Sigmoid colon (tissue), 7 donors: ENCODE measurements around the gene LMAN2L. TPM values are rescaled to one million over a fixed set of nuclear protein-coding genes. Genes with fewer than 3 reads are reported as not detected.

Experiments used
- DNase-seq: peaks from one replicate; pipeline ENCODE4 v3.0.0-alpha.2; 2019
- H3K27ac ChIP-seq, 4 donors: fragments of 200-600 bp; sonication (generic); one replicate each; pipeline ENCODE4 v1.5.1; 2016 to 2019; ENCODE audit warnings: mild to moderate bottlenecking in 1 of 4
- H3K27me3 ChIP-seq, 3 donors: fragments of 200-600 bp; sonication (generic); one replicate each; pipeline ENCODE4 v1.5.1; 2019; ENCODE audit warnings: mild to moderate bottlenecking in 1 of 3
- H3K36me3 ChIP-seq, 4 donors: fragments of 200-600 bp; sonication (generic); one replicate each; pipeline ENCODE4 v1.5.1; 2016 to 2019
- H3K4me1 ChIP-seq, 4 donors: fragments of 200-600 bp; sonication (generic); one replicate each; pipeline ENCODE4 v1.5.1; 2017 to 2019
- H3K4me3 ChIP-seq, 4 donors: fragments of 200-600 bp; sonication (generic); one replicate each; pipeline ENCODE4 v1.5.1; 2017 to 2019; ENCODE audit warnings: mild to moderate bottlenecking in 2 of 4, moderate library complexity in 1 of 4
- H3K9me3 ChIP-seq, 4 donors: fragments of 200-600 bp in 3 of 4; sonication (generic) in 3 of 4; one replicate each; pipeline versions ENCODE4 v1.5.1 to v1.6.1; 2013 to 2019
- EP300 ChIP-seq, 4 donors: sonication (generic); formaldehyde crosslinking; IDR thresholded peaks; one replicate each; pipeline ENCODE4 v1.6.1; 2017; ENCODE audit warnings: antibody characterized with exemption in 4 of 4
- POLR2A ChIP-seq, 2 donors: fragments of 450-650 bp; IDR thresholded peaks; one replicate each; pipeline ENCODE4 v1.6.1; 2016; ENCODE audit warnings: antibody characterized with exemption in 2 of 2, mild to moderate bottlenecking in 2 of 2, moderate library complexity in 2 of 2
- POLR2AphosphoS5 ChIP-seq, 4 donors: sonication (generic); formaldehyde crosslinking; IDR thresholded peaks; one replicate each; pipeline ENCODE4 v1.6.1; 2017; ENCODE audit warnings: antibody characterized with exemption in 4 of 4
- WGBS, 2 donors: extraction: QIAGEN DNeasy Blood & Tissue Kit; methylation state at CpG; one replicate each; pipeline ENCODE4 v1.1.7; 2013; 5-methylcytosine and 5-hydroxymethylcytosine counted together
- intact Hi-C: fragments of 100-400 bp; cut with DNase I; formaldehyde crosslinking; loops from one replicate; pipeline ENCODE4 v1.15.1; 2023
- polyA plus RNA-seq, 3 donors: library from polyadenylated mRNA; stranded (reverse); fragments of 200-250 nt; gene quantifications; one replicate each; pipeline ENCODE4 v1.2.3, GENCODE V29; 2013
- total RNA-seq, 4 donors: library from RNA; depleted of rRNA; stranded (reverse); fragments of >200 nt; gene quantifications; one replicate each; pipeline ENCODE4 v1.1.0, GENCODE V29; 2016
- TF ChIP-seq, protein P1 (sequence below), 4 experiments: fragments of 450-650 bp in 3 of 4; fragments of 200-600 bp in 1 of 4; IDR thresholded peaks; one replicate each; pipeline ENCODE4 v1.5.1; 2016 to 2019; ENCODE audit warnings: antibody characterized with exemption in 4 of 4, mild to moderate bottlenecking in 3 of 4, moderate library complexity in 2 of 4
- donor health status: healthy with polysubstance abuse.
- donor health status: Bipolar disorder and iron deficiency.
- donor health status: healthy.

The LMAN2L gene
- total and polyA plus RNA-seq, 7 donors = 3.6 to 23.2 (median 14.0) TPM

DNA sequence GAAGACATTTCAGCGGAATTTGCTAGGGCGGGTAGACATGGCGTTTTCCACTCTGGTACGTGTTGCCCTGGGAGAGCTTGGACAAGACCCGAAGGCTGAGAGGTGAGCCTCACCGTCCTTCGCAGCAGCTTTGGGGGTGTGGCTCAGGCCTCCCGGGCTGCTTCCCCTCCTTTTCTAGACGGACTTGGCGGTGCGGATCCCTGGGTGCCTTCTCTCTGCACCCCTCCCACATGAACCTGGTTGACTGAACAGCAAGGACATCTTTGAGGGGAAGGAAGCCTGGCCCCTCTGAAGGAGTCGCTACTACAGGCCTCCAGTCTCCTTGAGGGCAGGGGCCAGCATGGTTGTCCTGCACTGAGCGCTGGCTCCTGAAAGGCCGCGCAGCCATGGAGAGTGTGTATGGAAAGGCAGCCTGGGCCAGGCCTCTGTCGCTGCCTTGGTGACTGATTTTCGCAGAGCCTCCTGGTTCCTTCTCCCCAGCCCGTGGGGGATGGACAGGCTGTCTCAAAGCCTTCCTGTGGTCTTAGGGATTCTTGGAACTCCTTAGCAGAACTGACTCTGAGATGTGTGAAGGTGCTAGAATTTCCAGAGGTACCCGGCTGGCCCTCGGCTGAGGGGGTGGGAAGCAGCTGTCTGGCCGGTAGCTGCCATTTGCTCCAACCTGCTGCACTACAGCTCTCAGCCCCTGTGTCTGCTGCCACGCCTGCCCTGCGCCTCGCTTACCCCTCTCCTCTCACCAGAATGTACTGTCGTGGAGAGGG, 30.8 kb upstream of the LMAN2L start:
- WGBS, 2 donors = 70 to 84% methylated on average over 25 of the region's 25 CpGs
- intact Hi-C loops = no loop called here
- peak overlapping the region in 3 of 4 donors; percentile 21 to 62 (median 53) for H3K27ac ChIP-seq
- H3K4me3 ChIP-seq = no peak overlapping the region
- no peaks in the 10 kb centered on the region for H3K27me3 ChIP-seq
- H3K4me1 ChIP-seq = peaks cover 0 to 35% (median 15%) of the 10 kb centered on the region in 4 donors
- no peaks in the 10 kb centered on the region for H3K36me3 ChIP-seq
- TF ChIP-seq POLR2AphosphoS5 (IDR thresholded peaks at IDR 0.05) (no peak), EP300 (IDR thresholded peaks at IDR 0.05) (no peak)
- no peaks in the 10 kb centered on the region for H3K9me3 ChIP-seq
- no peak for DNase-seq

DNA sequence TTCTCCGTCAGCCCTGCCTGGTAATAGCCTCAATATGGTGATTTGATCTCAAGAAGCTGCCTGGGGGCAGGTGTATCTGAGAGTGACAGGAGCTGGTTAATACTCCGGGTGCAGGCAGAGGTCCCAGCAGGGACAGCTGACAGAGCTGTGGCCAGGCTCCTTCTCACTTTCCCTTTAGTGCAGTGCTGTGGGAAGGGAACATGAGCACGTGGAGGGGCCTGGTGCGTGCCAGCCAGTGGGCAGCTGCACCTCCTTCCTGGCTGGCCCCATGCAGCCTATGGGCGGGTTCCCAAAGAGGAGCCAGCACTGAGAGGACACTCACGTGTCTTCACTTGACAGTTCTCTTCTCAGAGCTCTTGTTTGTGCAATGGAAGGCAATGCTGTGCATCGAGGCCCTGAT, 29.9 kb upstream of the LMAN2L start:
- intact Hi-C loops = loop anchor here (10.0 kb wide), 1 partner anchor 325 kb away; the partner anchor contains the start of gene FAHD2B
- peaks cover 0 to 29% (median 18%) of the 10 kb centered on the region in 4 donors for H3K4me1 ChIP-seq
- no peak overlapping the region for H3K4me3 ChIP-seq
- no peaks in the 10 kb centered on the region for H3K9me3 ChIP-seq
- 25 to 59% methylated on average over 7 of the region's 7 CpGs for WGBS, 2 donors
- TF ChIP-seq POLR2AphosphoS5 (IDR thresholded peaks at IDR 0.05) = peak in 1 of 4 donors; percentile 17
- TF ChIP-seq, protein P1, sequence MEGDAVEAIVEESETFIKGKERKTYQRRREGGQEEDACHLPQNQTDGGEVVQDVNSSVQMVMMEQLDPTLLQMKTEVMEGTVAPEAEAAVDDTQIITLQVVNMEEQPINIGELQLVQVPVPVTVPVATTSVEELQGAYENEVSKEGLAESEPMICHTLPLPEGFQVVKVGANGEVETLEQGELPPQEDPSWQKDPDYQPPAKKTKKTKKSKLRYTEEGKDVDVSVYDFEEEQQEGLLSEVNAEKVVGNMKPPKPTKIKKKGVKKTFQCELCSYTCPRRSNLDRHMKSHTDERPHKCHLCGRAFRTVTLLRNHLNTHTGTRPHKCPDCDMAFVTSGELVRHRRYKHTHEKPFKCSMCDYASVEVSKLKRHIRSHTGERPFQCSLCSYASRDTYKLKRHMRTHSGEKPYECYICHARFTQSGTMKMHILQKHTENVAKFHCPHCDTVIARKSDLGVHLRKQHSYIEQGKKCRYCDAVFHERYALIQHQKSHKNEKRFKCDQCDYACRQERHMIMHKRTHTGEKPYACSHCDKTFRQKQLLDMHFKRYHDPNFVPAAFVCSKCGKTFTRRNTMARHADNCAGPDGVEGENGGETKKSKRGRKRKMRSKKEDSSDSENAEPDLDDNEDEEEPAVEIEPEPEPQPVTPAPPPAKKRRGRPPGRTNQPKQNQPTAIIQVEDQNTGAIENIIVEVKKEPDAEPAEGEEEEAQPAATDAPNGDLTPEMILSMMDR (IDR thresholded peaks at IDR 0.05) = no peak
- DNase-seq = peak; percentile 89
- no peaks in the 10 kb centered on the region for H3K27me3 ChIP-seq
- peak overlapping the region in 3 of 4 donors; percentile 21 to 62 (median 53) for H3K27ac ChIP-seq
- no peaks in the 10 kb centered on the region for H3K36me3 ChIP-seq

DNA sequence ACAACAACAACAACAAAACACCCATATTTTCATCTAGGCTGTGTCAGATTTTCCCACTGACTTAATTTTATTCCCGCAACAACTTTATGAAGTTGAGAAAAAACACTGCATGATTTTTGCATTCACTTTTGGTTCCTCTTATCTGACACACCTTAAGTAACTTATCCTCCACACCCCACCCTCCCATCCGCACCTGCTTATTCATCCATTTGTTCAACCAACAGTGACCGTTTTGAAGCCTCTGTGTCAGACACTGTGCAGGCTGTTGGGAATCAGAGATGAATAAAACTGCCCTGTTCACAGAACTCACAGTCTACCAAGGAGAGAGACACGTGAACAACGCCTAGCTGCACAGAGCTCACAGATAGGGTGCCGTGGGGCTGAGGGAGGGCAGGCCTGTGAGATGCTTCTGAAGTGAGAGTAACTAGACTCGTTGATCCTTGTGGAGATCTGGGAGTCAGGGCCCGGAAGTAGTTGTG, 28.3 kb upstream of the LMAN2L start:
- TF ChIP-seq POLR2A (IDR thresholded peaks at IDR 0.05) (no peak), EP300 (IDR thresholded peaks at IDR 0.05) (no peak), POLR2AphosphoS5 (IDR thresholded peaks at IDR 0.05) (no peak)
- TF ChIP-seq, protein P1 (IDR thresholded peaks at IDR 0.05) = no peak
- WGBS, 2 donors = 15 to 61% methylated on average over 8 of the region's 8 CpGs
- H3K4me1 ChIP-seq = peaks cover 0 to 36% (median 32%) of the 10 kb centered on the region in 4 donors
- H3K27ac ChIP-seq = no peak overlapping the region
- H3K4me3 ChIP-seq = no peak overlapping the region
- H3K27me3 ChIP-seq = no peaks in the 10 kb centered on the region
- no peaks in the 10 kb centered on the region for H3K36me3 ChIP-seq
- no peak for DNase-seq
- intact Hi-C loops = loop anchor here (10.0 kb wide), 1 partner anchor 327 kb away; the partner anchor contains the start of gene FAHD2B
- H3K9me3 ChIP-seq = no peaks in the 10 kb centered on the region

DNA sequence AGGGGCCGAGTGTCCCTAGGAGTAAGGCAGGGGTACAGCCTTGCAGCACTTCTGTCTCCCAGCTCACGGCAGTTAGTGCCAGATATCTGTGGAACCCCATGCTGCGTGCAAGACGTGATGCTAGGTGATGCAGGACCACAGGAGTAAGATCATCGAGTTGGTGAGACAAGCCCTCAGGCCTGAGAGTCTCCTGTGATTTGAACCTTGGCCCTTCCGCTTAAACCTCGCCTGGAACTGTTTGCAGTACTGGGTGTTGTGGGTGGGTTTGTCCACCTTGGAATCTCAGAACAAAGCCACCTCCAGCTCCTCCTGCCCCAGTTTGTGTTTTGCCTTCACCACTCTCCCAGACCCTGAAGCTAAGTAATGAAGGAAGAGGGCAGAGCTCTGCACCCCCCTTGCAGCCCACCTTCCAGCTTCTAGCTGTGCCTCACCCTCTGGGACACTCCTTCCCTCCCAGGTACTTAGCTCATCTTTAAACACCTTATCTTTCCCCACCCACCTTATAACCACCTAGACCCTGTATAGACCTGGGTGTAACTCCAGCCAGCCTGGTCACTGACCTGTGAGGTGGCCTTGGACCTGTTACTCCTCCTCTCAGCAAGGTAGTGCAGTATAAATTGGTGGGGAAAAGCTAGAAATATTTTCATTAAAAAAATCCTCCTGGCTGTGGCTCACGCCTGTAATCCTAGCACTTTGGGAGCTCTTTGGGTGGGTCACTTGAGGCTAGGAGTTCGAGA, 27.4 kb upstream of the LMAN2L start:
- intact Hi-C loops = loop anchor here (10.0 kb wide), 1 partner anchor 327 kb away; the partner anchor contains the start of gene FAHD2B

More for the DNA sequence above, 27.4 kb upstream of the LMAN2L start:
- Histone ChIP-seq H3K4me1 (peaks cover 0 to 40% (median 39%) of the 10 kb centered on the region in 4 donors), H3K4me3 (no peak overlapping the region), H3K9me3 (no peaks in the 10 kb centered on the region), H3K27me3 (no peaks in the 10 kb centered on the region), H3K27ac (no peak overlapping the region), H3K36me3 (no peaks in the 10 kb centered on the region)
- DNase-seq = no peak
- TF ChIP-seq, protein P1 (IDR thresholded peaks at IDR 0.05) = no peak
- TF ChIP-seq POLR2AphosphoS5 (IDR thresholded peaks at IDR 0.05) = no peak
- TF ChIP-seq POLR2A (IDR thresholded peaks at IDR 0.05) = no peak
- no peak for TF ChIP-seq EP300 (IDR thresholded peaks at IDR 0.05)
- 24 to 77% methylated on average over 9 of the region's 9 CpGs for WGBS, 2 donors
